ENCODE results near the gene GET4.
"Not testable (repeated sequence)": the region's sequence is repeated elsewhere in the genome, so short reads cannot be mapped to it uniquely, and the experiment has no call there.

GET4 gene

DNA sequence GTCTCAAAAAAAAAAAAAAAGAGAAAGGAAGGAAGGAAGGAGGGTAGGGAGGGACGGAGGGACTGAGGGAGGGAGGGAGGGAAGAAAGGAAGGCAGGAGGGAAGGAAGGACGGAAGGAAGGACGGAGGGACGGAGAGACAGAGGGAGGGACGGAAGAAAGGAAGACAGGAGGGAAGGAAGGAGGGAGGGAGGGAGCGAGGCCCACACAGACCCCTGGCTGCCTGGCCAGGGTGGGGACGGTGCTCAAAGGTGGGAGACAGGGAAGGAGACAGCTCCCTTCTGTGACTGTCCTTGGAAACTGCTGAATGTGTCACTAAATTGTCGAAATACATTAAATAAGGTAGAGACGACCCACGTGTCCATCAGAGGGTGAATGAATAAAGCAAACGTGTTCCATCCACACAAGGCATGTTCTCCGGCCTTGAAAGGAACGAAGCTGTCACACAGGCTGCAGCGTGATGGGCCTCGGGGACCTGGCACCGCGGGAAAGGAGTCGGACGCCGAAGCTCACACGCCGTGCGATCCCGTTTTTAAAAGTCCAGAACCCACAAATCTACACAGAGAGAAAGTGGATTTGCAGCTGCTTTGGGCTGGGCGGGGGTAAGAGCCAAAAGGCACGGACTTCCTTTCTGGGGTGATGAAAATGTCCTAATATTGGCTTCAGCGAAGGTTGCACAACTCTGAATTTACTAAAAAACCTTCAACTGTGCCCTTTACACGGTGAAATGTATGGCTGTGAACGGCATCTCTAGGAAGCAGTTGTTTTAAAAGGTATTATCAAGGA, 54.8 kb downstream of the GET4 start:
- no peak for DNase-seq (ENCODE audit: low read depth)

DNA sequence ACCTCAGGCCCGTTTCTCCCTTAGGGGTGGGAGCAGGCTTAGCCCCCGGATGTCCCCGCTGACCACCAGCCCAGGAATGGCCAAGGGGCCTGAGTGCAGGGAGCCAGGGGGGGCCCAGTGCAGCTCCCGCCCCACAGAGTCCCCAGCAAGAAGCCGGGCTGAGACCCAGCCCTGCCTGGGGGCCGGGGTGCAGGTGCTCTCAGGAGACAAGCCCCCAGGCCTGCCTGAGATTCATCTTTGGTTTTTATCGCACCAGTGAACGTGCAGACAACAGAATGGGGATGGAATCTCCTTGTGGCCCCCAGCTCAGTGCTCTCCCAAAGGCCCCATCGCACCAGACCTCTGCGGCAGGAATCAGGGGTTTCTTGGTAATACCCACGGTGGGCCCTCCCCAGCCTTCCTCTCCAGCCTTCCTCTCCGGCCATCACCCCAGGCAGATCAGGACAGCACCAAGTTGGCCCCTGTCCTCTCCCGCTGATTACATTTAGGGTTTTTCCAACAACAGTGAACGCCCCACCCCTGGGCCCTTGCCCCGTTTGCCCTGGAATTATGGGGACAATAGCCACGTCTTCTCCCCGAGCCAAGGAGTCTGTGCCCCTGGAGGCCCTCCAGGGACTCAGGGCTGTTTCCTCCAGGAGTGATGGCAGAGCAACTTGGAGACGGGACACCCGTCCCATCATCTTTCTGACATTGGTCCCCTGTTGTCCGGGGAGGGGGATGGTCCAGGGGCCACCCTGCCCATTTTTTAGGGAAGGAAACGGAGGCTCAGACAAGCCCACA, 55.7 kb downstream of the GET4 start:
- no peak for DNase-seq (ENCODE audit: low read depth)

DNA sequence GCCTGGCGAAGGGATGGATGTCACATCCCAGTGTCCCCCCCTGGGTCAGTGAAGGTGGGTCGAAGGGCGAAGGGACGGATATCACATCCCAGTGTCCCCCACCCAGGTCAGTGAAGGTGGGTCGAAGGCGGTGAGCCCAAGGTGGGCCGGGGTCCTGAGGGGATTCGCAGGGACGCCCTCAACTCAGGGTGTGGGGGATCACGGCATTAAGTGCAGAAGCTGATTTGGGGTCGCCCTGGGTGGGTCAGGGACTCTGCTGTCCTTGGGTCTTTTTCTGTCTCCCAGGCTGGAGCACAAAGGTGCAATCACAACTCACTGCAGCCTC, 56.3 kb downstream of the GET4 start:
- no peak for DNase-seq (ENCODE audit: low read depth)

DNA sequence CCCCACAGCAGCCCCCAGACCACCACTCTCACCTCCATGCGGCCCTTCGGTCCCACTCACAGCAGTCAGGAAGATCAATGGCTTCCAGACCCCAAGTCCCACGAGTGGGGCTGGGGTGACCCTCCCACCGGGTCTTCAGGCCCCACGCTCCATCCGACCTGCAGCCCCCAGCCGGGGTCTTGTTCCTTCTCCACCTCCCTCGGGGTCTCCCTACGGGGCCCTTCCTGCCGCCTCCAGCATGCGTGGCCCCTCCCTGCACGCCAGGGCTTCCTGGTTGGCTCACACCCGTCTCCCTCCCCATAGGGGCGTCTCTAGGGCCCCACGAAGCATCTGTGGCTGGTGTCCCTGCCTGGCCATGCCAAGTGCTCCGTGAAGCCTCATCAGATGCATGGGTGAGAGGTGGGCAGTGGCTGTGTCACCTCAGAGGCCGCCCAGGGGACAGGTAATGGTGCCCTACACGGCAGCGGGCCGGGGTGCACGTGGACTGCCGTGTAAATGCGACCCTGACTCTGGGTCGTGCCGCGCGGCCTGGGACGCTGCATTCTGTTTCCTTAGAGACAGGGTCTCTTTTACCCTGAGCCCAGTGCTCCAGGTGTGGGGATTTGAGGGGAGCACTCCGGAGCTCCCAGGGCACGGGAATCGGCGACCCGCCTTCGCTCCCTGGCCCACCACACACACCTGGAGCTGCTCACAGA, 58.3 kb downstream of the GET4 start:
- no peak for DNase-seq (ENCODE audit: low read depth)

DNA sequence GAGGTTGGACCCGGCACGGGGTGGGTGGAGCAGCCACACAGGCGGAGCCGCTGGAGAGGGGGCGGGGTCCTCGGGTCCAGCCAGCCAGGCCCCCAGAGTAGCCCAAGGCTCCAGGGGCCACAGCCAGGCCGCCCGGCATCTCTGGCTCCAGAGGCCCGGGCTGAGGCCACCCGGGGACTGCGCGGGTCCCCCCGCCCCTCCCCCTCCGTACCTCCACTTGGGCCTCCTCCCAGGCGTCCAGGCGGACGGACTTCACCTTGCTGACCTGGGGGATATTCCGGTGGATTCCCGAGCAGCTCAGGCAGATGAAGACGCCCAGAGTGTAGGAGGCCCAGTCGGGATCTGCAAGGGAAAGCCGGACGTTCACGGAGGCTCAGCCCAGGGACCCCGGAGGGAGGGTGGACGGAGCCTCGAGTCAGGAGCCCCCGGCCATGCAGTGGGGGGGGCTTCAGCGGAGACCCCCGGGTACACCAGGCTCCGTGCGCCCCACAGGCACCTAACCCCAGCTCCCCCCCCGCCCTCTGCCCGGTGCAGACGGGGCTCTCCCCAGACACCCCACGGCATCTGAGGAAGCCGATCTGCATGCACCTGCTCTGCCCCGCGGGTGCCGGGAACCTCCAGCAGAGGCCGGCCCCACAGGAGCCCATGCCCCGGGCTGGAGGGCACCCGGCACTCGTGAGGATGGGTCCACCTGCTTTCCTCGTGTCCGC, 59.0 kb downstream of the GET4 start:
- DNase-seq (ENCODE audit: low read depth) = no peak

DNA sequence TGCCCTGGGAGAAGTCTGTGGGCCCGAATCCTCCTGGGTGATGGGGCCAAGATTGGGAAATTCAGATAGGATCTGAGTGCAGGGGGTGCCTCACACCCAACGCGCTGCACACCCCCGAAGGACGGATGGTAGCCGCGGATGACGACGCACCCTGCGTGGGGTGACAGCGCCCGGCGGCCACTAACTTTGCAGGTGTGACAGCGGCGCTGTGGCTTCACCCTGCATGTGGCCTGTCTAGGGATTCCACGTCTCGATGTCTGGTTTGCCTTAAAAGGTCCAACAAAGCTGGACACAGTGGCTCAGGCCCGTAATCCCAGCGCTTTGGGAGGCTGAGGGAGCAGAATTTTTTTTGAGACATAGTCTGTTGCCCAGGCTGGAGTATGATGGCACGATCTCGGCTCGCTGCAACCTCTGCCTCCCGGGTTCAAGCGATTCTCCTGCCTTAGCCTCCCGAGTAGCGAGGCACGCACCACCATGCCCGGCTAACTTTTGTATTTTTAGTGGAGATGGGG, 59.6 kb downstream of the GET4 start:
- DNase-seq (ENCODE audit: low read depth) = no peak

DNA sequence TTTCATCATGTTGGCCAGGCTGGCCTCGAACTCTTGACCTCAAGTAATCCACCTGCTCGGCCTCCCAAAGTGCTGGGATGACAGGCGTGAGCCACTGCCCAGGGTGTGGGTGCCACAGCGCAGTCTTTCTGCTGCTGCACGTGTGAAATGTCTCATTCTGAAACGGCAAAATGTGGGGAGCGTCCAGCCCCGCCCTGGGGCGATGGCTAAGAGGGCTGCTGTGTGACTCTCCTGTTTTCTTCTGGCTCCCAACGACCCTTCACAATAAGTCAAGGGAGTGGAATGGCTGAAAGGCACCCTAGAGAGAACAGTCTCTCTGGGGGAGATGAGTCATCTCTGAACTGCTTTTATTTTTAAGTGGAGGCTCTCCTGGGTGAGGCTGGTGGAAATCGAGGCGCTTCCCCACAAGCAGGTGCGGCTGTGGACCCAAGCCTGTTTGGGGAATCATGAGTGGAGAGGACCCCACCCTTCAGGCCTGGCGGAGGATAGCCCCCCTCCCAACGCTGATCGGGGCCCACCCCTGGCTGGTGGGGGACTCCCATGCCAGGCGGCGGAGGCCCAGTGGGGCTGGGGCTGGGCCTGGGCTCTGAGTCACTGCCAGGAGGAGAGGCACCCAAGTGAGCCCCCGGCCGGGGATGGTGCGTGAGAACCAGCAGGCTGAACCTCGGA, 60.2 kb downstream of the GET4 start:
- DNase-seq (ENCODE audit: low read depth) = no peak

DNA sequence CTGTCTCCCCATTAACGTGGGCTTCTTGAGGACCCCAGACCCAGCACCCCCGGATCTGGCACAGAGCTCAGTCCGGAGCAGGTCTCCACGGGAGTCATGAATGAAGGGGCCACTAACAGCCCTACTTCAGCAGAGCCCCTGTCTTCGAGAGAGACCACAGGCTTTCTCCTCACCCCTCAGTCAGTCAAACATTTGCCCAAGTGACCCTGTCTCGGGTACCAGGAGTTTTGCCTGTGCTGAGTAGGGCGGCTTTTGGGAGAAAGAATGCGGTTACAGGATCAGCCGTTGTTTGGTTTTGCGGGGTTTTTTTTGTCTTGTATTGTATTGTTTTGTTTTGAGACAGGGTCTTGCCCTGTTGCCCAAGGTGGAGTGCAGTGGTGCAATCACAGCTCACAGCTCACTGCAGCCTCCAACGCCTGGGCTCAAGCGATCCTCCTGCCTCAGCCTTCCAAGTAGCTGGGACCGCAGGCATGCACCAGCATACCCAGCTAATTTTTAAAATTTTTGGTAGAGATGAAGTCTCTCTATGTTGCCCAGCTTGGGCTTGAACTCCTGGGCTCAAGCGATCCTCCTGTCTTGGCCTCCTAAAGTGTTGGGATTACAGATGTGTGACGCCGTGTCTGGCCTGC, 61.6 kb downstream of the GET4 start:
- DNase-seq (ENCODE audit: low read depth) = no peak

DNA sequence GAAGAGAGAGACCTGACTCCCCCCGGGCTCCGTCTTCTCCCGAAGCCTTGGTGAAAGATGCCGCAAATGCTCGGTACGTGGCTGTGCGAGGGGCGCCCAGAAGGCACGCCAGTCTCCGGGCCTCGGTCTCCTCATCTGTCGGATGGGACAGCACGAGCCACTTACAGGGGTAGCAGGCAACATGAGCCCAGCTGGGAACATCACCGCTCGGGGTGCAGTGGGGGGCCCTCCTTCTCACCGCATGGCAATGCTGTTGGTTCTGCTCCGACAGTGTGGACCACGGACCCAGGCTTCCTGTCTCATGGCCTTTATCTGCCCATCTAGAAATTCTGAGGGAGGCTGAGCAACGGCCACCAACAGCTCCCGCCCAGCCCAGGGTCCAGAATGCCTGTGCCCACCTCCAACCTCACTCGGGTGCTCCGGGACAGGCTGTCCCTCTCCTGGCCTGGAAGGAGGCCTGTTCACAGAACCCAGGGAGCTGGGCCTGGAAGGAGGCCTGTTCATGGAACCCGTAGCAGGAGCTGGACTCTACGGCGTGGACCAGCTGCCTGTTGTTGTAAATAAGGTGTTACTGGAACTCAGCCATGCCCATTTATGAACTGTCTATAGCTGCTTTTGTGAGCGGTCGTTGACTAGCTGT, 62.3 kb downstream of the GET4 start:
- no peak for DNase-seq (ENCODE audit: low read depth)

DNA sequence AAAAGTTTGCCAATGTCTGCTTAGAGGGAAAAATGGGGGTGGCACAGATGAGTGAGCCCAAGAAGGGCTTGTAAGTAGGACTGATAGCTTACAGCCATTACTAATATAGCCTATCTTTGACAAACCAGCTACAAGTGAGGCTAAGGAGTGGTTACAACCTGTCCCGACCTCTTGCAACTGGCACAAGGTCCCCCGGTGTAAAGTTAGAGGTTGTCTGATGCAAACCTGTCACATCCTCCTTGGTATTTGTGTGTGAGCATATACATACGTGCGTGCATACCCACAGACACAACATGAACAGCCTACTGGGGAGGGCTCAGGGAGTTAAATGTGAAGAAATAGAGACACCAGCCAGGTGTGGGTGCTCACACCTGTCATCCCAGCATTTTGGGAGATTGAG, 63.5 kb downstream of the GET4 start:
- no peak for DNase-seq (ENCODE audit: low read depth)

DNA sequence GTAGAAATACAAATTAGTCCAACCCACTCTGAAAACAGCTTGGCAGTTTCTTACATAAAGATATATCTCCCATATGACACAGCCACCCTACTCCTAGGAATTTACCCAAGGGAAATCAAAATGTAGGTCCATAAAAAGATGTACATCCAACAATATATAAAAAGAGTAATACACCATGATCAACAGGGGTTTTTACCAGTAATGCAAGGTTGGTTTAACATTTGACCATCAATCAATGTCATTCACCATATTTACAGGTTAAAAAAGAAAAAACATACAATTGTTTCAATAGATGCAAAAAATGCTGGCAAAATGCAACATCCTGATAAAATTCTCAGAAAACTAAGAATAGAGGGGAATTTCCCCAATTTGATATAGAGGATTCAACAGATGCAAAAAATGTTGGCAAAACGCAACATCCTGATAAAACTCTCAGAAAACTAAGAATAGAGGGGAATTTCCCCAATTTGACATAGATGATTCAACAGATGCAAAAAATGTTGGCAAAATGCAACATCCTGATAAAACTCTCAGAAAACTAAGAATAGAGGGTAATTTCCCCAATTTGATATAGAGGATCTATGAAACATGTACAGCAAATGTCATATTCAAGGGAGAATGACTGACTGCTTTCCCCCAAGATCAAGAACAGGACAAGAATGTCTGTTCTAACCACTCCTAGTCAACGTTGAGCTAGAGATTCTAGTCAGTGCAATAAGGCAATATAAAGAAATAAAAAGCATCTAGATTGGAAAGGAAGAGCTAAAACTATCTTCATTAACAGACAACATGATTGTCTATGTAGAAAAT, 64.5 kb downstream of the GET4 start:
- DNase-seq (ENCODE audit: low read depth) = no peak

DNA sequence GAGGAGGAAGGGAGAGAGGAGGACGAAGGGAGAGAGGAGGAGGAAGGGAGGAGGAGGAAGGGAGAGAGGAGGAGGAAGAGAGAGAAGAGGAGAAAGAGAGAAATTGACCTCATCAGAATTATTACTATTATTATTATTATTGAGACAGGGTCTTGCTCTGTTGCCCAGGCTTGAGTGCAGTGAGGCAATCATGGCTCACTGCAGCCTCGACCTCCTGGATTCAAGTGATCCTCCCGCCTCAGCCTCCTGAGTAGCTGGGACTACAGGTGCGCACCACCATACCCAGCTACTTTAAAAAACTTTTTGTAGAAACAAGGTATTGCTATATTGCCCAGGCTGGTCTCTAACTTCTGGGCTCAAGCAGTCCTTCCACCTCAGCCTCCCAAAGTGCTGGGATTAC, 67.4 kb downstream of the GET4 start:
- DNase-seq (ENCODE audit: low read depth) = not testable (repeated sequence)

DNA sequence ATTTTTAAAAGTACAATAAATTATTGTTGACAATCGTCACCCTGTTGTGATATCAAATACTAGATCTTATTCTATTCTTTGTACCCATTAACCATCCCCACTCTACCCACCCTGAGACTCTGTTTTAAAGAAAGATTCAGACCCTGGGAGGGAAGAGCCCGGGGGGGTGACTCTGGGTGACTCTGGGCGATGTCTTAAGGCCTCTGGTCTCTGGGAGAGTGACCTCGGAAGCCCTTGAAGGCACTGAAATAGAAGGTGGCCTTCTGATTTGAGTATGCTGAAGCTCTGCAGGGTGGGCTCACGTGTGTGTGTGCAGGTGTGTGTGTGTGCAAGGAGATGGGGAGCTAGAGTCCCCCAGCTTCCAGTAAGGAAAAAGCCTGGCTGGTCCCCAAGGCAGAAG, 68.4 kb downstream of the GET4 start:
- no peak for DNase-seq (ENCODE audit: low read depth)

DNA sequence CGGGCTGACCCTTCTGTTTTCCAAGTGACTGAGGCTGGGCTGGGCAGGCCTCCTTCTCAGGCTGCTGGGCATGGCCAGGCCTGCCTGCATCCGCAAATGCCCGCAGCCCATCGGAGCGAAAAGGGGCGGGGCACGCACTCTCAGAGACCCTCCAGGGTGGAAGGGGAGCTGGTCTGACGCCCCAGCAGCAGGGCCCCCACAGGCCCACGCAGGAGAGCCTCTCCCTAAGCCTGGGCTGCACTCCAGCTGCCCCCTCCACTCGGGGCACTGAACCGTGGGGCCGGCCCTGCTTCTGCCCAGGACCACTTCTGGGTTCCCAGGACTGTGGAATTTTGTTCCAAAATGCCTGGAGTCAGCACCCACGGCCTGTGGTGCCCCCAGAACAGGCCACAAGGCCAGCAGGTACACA, 68.8 kb downstream of the GET4 start:
- DNase-seq (ENCODE audit: low read depth) = no peak

DNA sequence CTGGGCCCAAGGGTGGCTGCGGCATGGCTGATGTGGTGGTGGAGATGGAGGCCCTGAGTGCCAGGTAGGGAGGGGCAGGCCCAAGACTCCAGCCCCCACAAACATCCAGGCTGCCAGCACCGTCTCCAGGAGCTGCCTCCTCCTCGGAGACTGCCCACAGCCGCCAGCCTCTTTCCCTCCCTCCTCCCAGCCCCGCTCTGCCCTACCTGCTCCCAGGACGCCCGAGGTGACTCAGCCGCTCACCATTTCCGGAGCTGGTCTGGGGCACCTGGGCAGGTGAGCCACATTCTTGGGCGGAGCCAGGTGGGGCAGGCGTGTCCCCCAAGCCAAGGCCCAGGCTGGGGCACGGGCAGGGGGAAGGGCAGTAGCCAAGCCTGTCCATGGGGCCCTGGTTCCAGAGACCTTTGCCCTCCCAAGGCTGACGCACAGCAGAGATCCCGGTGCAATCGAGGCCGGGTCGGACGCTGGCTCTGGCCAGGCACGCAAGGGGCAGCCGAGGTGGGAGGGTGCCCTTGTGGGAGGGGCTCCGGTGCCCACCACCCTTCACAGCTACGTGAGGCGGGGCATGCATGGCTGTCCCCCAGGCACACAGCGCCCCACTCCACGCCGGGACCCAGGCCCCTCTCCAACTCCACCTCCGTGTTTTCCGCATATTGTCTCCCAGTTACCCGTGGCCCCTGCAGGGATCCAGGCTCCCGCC, 69.4 kb downstream of the GET4 start:
- DNase-seq (ENCODE audit: low read depth) = no peak
